GM20431 (cell line): ENCODE data around the gene YWHAH.

Source experiments
- in situ Hi-C: fragments of 300-500 bp; cut with MseI, MboI; formaldehyde crosslinking; loops from one replicate; pipeline ENCODE4 v1.15.0; 2020; ENCODE audit warnings: low sequenced_read_pairs; ENCODE audit not compliant: unreplicated experiment

YWHAH gene

GRCh38 chr22:31970490-31971444 lies 26.4 kb downstream of the YWHAH start:
- in situ Hi-C loops = loop anchor here (25.0 kb wide), 1 partner anchor 308 kb away; the partner anchor contains the start of gene PISD

- in situ Hi-C loops = loop anchor here (25.0 kb wide), 1 partner anchor 310 kb away; the partner anchor contains the start of gene PISD
These were observed 27.8 kb downstream of the YWHAH start for GRCh38 chr22:31972180-31972579.

DNA sequence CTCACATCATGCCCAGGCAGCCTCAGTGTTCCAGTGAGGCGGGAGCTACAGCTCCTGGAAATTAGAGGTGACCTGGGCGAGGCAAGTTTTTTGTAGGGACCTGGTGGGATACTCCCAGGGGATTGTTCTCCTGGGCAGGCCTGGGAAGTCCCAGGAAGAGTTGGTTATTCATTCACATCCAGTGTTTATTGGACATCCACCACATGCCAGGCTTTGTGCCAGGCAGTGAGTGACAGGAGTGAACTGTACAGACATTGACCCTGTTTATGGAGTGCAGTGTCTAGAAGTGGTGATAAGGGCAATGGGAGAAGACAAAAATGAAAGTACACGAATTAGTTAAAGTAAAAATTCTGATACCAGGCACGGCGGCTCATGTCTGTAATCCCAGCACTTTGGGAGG lies 29.4 kb downstream of the YWHAH start:
- in situ Hi-C loops = loop anchor here (25.0 kb wide), 1 partner anchor 311 kb away; the partner anchor contains the start of gene PISD

DNA sequence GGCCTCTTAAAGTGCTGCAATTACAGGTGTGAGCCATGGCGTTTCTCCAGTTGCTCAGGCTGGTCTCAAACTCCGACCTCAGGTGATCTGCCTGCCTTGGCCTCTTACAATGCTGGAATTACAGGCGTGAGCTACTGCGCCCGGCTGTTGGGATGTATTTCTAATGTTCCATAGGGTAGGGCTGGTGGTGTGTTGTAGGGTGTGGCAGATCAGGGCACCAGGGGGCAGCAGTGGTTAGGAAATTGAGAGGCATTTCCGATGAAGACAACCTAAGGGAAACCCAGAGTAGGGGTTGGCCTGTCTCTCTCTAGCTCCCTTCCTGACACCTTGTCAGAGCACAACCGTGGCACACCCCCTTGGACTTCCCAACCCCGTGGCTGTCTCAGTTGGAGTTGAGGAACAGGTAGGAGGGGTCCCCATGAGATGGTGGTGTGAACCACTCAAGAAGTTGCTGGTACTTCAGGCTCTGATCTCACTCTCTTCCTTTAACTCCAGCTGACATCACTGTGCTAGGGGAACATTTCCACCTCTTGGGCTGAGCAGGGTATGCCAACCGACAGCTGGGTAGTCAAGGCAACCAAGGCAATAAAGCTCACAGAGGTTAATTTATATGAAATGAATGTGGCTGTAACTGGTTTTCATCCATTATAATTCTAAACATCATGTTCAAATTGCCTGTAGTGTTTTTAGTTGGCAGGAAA lies 33.0 kb downstream of the YWHAH start:
- in situ Hi-C loops = loop anchor here (25.0 kb wide), 2 partner anchors 285 to 485 kb away; partner anchors contain the start of genes BPIFC, FBXO7 and SLC5A4

DNA sequence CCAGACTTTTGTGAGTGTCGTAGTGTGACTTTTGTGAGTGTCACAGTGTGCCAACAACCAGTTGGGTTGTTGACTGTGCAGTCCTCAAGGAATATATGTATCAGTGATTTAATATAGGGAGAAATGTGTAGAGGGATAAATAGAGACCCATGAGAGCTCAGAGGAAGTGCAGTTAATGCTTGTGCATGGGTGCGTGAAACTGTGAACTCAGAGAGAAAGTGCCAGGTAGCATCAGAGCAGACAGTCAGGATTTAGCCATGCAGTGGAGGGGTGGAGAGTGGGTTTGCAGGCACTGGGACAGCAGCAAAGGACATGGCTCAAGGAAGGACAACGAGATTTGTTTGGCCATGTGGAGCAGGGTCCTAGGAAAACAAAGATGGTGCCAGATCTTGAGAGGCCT lies 33.6 kb downstream of the YWHAH start:
- in situ Hi-C loops = loop anchor here (25.0 kb wide), 2 partner anchors 284 to 484 kb away; partner anchors contain the start of genes BPIFC, FBXO7 and SLC5A4

- in situ Hi-C loops = loop anchor here (10.0 to 25.0 kb wide), 3 partner anchors 94 to 482 kb away; partner anchors contain the start of genes BPIFC, FBXO7 and SLC5A4
These were observed 36.3 kb downstream of the YWHAH start for GRCh38 chr22:31980628-31981027.

- in situ Hi-C loops = loop anchor here (10.0 to 25.0 kb wide), 3 partner anchors 93 to 480 kb away; partner anchors contain the start of genes BPIFC, FBXO7 and SLC5A4
These were observed 37.6 kb downstream of the YWHAH start for GRCh38 chr22:31981976-31982375.

- in situ Hi-C loops = loop anchor here (10.0 to 25.0 kb wide), 3 partner anchors 91 to 478 kb away; partner anchors contain the start of genes BPIFC, FBXO7 and SLC5A4
These were observed 39.7 kb downstream of the YWHAH start for GRCh38 chr22:31983911-31984656.

DNA sequence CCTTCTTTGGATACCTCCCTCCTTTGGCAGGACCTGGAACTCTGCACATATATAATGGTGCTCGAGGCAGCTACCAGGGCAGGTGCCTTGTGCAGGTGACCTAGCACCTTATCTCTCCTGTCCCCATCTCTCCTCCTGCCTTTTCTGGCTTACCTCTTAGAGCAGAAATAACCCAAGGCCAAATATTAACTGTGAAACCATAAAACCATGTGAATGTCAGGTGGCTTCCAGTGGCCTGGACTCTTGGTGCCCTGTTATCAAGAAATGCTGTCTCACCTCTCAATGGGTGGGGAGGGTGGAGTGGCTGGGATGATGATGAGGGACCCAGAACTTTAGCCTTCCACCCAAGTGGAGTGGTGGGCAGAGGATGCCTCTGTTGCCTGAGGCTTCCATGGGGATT lies 42.9 kb downstream of the YWHAH start:
- in situ Hi-C loops = loop anchor here (10.0 to 25.0 kb wide), 3 partner anchors 88 to 475 kb away; partner anchors contain the start of genes BPIFC, FBXO7 and SLC5A4

GRCh38 chr22:31991102-31991839 lies 46.9 kb downstream of the YWHAH start:
- in situ Hi-C loops = loop anchor here (25.0 kb wide), 2 partner anchors 271 to 471 kb away; partner anchors contain the start of genes BPIFC, FBXO7 and SLC5A4

DNA sequence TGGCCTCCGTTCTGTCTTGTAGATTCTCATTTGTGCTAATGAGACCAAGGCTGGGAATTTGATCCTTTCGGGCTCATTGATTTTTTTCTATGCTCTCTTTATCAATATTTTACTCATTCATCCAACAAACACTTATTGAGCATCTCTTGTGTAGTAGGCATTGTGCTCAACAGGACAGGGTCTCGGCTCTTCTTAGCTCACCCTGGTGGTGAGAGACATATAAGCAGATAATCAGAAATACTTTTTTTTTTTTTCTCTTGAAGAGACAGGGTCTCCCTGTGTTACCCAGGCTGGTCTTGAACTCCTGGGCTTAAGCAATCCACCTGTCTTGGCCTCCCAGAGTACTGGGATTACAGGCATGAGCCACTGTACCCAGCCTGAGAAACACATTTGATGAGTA lies 50.7 kb downstream of the YWHAH start:
- in situ Hi-C loops = loop anchor here (25.0 kb wide), 2 partner anchors 267 to 467 kb away; partner anchors contain the start of genes BPIFC, FBXO7 and SLC5A4

- in situ Hi-C loops = loop anchor here (25.0 kb wide), 2 partner anchors 266 to 466 kb away; partner anchors contain the start of genes BPIFC, FBXO7 and SLC5A4
These were observed 51.5 kb downstream of the YWHAH start for GRCh38 chr22:31995807-31996206.

GRCh38 chr22:31998784-31999385 lies 54.5 kb downstream of the YWHAH start:
- in situ Hi-C loops = loop anchor here (25.0 kb wide), 2 partner anchors 263 to 463 kb away; partner anchors contain the start of genes BPIFC, FBXO7 and SLC5A4

DNA sequence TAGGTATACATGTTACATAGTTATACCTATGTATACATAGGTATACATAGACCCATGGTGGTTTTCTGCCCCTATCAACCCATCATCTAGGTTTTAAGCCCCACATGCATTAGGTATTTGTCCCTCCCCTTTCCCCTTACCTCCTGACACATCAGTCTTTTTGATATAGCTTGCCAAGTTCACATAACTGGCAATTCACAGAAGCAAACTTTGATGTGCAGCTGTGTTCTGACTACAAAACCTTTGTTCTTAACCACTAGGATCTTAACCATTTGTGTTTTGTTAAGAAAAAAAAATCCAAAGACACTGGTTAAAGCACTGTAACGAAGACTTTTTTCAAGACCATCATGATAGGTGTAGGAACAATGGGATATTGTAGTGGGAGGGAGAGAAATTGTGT lies 55.8 kb downstream of the YWHAH start:
- in situ Hi-C loops = no loop called here

- in situ Hi-C loops = no loop called here
These were observed 61.1 kb downstream of the YWHAH start for GRCh38 chr22:32005453-32005852.
